ENCODE results near the gene TPTE2. TPM values are rescaled to one million over a fixed set of nuclear protein-coding genes. Genes with fewer than 3 reads are reported as not detected.
"Not testable (repeated sequence)": the region's sequence is repeated elsewhere in the genome, so short reads cannot be mapped to it uniquely, and the experiment has no call there.

The TPTE2 gene
- total RNA-seq, 2 donors from 2014 or later, result 0.16 TPM; not detected in 1

- Mint-ChIP-seq H3K27ac (peak overlapping the region; percentile 16 to 88), H3K9me3 (peaks cover 0 to 3% of the 10 kb centered on the region in 2 donors), H3K36me3 (no peaks in the 10 kb centered on the region)
- ATAC-seq, result peak; percentile 86 to 88
- DNase-seq (ENCODE audit: low spot score in 2 of 2), result peak; percentile 70 to 87
These were observed 25.7 kb upstream of the TPTE2 start for GRCh38 chr13:19586904-19587634.

GRCh38 chr13:19581675-19582074, 20.3 kb upstream of the TPTE2 start:
- H3K36me3 Mint-ChIP-seq, result peaks cover 0 to 10% of the 10 kb centered on the region in 2 donors
- no peak overlapping the region for H3K27ac Mint-ChIP-seq
- ATAC-seq (peak; percentile 53 to 78), DNase-seq (ENCODE audit: low spot score in 2 of 2) (no peak)
- H3K9me3 Mint-ChIP-seq, result peaks cover 0 to 6% of the 10 kb centered on the region in 2 donors

- H3K36me3 Mint-ChIP-seq, result peaks cover 0 to 7% of the 10 kb centered on the region in 2 donors
- H3K9me3 Mint-ChIP-seq, result no peaks in the 10 kb centered on the region
- H3K27ac Mint-ChIP-seq, result no peak overlapping the region
- ATAC-seq (no peak), DNase-seq (ENCODE audit: low spot score in 2 of 2) (no peak)
These were observed 13.9 kb upstream of the TPTE2 start for GRCh38 chr13:19575230-19575629.

GRCh38 chr13:19573120-19573716, 11.9 kb upstream of the TPTE2 start:
- ATAC-seq (no peak), DNase-seq (ENCODE audit: low spot score in 2 of 2) (no peak)
- no peaks in the 10 kb centered on the region for H3K9me3 Mint-ChIP-seq

GRCh38 chr13:19572280-19572679, 10.9 kb upstream of the TPTE2 start:
- Mint-ChIP-seq H3K27ac (no peak overlapping the region), H3K36me3 (no peaks in the 10 kb centered on the region), H3K9me3 (no peaks in the 10 kb centered on the region)
- no peak for DNase-seq (ENCODE audit: low spot score in 2 of 2)
- ATAC-seq, result no peak

More at GRCh38 chr13:19573120-19573716, 11.9 kb upstream of the TPTE2 start:
- H3K36me3 Mint-ChIP-seq, result no peaks in the 10 kb centered on the region
- H3K27ac Mint-ChIP-seq, result no peak overlapping the region

- ATAC-seq (peak in 1 of 2 donors; percentile 13), DNase-seq (ENCODE audit: low spot score in 2 of 2) (no peak)
- Mint-ChIP-seq H3K27ac (no peak overlapping the region), H3K9me3 (no peaks in the 10 kb centered on the region), H3K36me3 (no peaks in the 10 kb centered on the region)
These were observed 6.6 kb upstream of the TPTE2 start for GRCh38 chr13:19567820-19568534.

- no peaks in the 10 kb centered on the region for H3K36me3 Mint-ChIP-seq
- H3K9me3 Mint-ChIP-seq, result no peaks in the 10 kb centered on the region
- H3K27ac Mint-ChIP-seq, result no peak overlapping the region
- DNase-seq (ENCODE audit: low spot score in 2 of 2) (no peak), ATAC-seq (no peak)
These were observed 253 bp upstream of the TPTE2 start for GRCh38 chr13:19561585-19561984.

GRCh38 chr13:19560672-19561071, 660 bp downstream of the TPTE2 start:
- H3K36me3 Mint-ChIP-seq, ATAC-seq: not testable (repeated sequence)

GRCh38 chr13:19559739-19560138, 1.6 kb downstream of the TPTE2 start:
- ATAC-seq; H3K9me3 Mint-ChIP-seq; DNase-seq (ENCODE audit: low spot score in 2 of 2); H3K27ac Mint-ChIP-seq; H3K36me3 Mint-ChIP-seq: not testable (repeated sequence)

More at GRCh38 chr13:19560672-19561071, 660 bp downstream of the TPTE2 start:
- H3K27ac Mint-ChIP-seq; DNase-seq (ENCODE audit: low spot score in 2 of 2); H3K9me3 Mint-ChIP-seq: not testable (repeated sequence)

GRCh38 chr13:19557287-19557686, 4.0 kb downstream of the TPTE2 start:
- DNase-seq (ENCODE audit: low spot score in 2 of 2); H3K36me3 Mint-ChIP-seq; ATAC-seq; H3K9me3 Mint-ChIP-seq; H3K27ac Mint-ChIP-seq: not testable (repeated sequence)

GRCh38 chr13:19549245-19549644, 12.1 kb downstream of the TPTE2 start:
- H3K9me3 Mint-ChIP-seq; H3K27ac Mint-ChIP-seq; ATAC-seq; DNase-seq (ENCODE audit: low spot score in 2 of 2); H3K36me3 Mint-ChIP-seq: not testable (repeated sequence)

- H3K27ac Mint-ChIP-seq; ATAC-seq; H3K36me3 Mint-ChIP-seq; H3K9me3 Mint-ChIP-seq; DNase-seq (ENCODE audit: low spot score in 2 of 2): not testable (repeated sequence)
These were observed 35.7 kb downstream of the TPTE2 start for GRCh38 chr13:19525634-19526033.

GRCh38 chr13:19519049-19519448, 42.3 kb downstream of the TPTE2 start:
- ATAC-seq (no peak), DNase-seq (ENCODE audit: low spot score in 2 of 2) (no peak)
- H3K36me3 Mint-ChIP-seq, result no peaks in the 10 kb centered on the region
- H3K9me3 Mint-ChIP-seq, result no peaks in the 10 kb centered on the region
- H3K27ac Mint-ChIP-seq, result no peak overlapping the region

GRCh38 chr13:19507623-19508022, 53.7 kb downstream of the TPTE2 start:
- not testable (repeated sequence) for H3K27ac Mint-ChIP-seq; DNase-seq (ENCODE audit: low spot score in 2 of 2); H3K9me3 Mint-ChIP-seq; H3K36me3 Mint-ChIP-seq; ATAC-seq

- not testable (repeated sequence) for ATAC-seq; DNase-seq (ENCODE audit: low spot score in 2 of 2); H3K27ac Mint-ChIP-seq
- Mint-ChIP-seq H3K9me3 (peaks cover 10 to 18% of the 10 kb centered on the region in 2 donors), H3K36me3 (peaks cover 8 to 19% of the 10 kb centered on the region in 2 donors)
These were observed 101.2 kb downstream of the TPTE2 start for GRCh38 chr13:19460126-19460525.

- not testable (repeated sequence) for H3K27ac Mint-ChIP-seq, H3K36me3 Mint-ChIP-seq, H3K9me3 Mint-ChIP-seq, ATAC-seq
- DNase-seq (ENCODE audit: low spot score in 2 of 2), result peak in 1 of 2 donors; percentile 21
These were observed 122.2 kb downstream of the TPTE2 start for GRCh38 chr13:19439056-19439686.

- not testable (repeated sequence) for H3K36me3 Mint-ChIP-seq; H3K27ac Mint-ChIP-seq; ATAC-seq; H3K9me3 Mint-ChIP-seq; DNase-seq (ENCODE audit: low spot score in 2 of 2)
These were observed 123.6 kb downstream of the TPTE2 start for GRCh38 chr13:19437780-19438179.
